Activated CD8-positive, alpha-beta T cell treated with anti-CD3 and anti-CD28 coated beads, Interleukin-2, amount 10 ng/mL, durations not matched to agents 7 days and 5 days (primary cell): Measurements from ENCODE around the gene PDHB. TPM values are rescaled to one million over a fixed set of nuclear protein-coding genes. Genes with fewer than 3 reads are reported as not detected.
A peak's percentile ranks its signal among the peaks of the same experiment; 100 is the strongest.

Experiments
- ATAC-seq: fragments of 150-1000 bp; cut with Tn5 transposase; one replicate; pipeline ENCODE4 v1.10.0; 2021; ENCODE audit warnings: moderate library complexity
- CTCF ChIA-PET: fragments of 350-600 bp; sonication (Branson Sonifier 250); formaldehyde crosslinking; loops from one replicate; lab custom pipeline; 2021; ENCODE audit warnings: antibody characterized with exemption; lab: Charles Lee
- POLR2A ChIA-PET: fragments of 350-600 bp; sonication (Branson Sonifier 250); formaldehyde crosslinking; loops from one replicate; lab custom pipeline; 2021; ENCODE audit warnings: antibody characterized with exemption; lab: Charles Lee
- DNase-seq: peaks from one replicate; pipeline ENCODE4 v3.0.0-alpha.2; 2020
- H3K27ac Mint-ChIP-seq: one replicate; pipeline ENCODE4 v1.8.0; 2021; ENCODE audit warnings: mild to moderate bottlenecking, mixed read lengths
- H3K27me3 Mint-ChIP-seq: one replicate; pipeline ENCODE4 v1.8.0; 2021; ENCODE audit warnings: low read depth, mixed read lengths
- H3K36me3 Mint-ChIP-seq: one replicate; pipeline ENCODE4 v1.8.0; 2021; ENCODE audit warnings: low read depth, mixed read lengths
- H3K4me1 Mint-ChIP-seq: one replicate; pipeline ENCODE4 v1.8.0; 2021; ENCODE audit warnings: low read depth, mixed read lengths
- H3K4me3 Mint-ChIP-seq: one replicate; pipeline ENCODE4 v1.8.0; 2021; ENCODE audit warnings: mild to moderate bottlenecking, mixed read lengths
- H3K9me3 Mint-ChIP-seq: one replicate; pipeline ENCODE4 v1.8.0; 2022; ENCODE audit warnings: mixed read lengths; ENCODE audit not compliant: insufficient read depth
- total RNA-seq, 2 experiments: library from RNA; stranded (reverse); gene quantifications; one replicate each; pipeline ENCODE4 v1.2.3, GENCODE V29; 2021

The PDHB gene
- total RNA-seq, 2 experiments from 2014 or later, result 48.9 to 50.3 TPM

DNA sequence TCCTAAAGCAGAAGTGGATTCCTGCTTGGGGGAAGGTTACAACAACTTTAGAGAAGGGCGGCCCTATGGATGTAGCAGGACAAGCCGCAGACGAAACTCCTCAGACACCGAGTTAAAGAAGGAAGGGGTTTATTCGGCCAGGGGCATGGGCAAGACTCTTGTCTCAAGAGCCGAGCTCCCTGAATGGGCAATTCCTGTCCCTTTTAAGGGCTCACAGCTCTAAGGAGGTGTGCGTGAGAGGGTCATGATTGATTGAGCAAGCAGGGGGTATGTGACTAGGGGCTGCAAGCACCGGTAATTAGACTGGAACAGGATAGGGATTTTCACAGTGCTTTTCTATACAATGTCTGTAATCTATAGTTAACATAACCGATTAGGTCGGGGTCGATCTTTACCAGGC is 879 bp upstream of the PDHB start:
- Mint-ChIP-seq H3K9me3 (no peaks in the 10 kb centered on the region), H3K4me1 (peaks cover 18% of the 10 kb centered on the region), H3K36me3 (peaks cover 24% of the 10 kb centered on the region), H3K27ac (no peak overlapping the region), H3K27me3 (peaks cover 10% of the 10 kb centered on the region), H3K4me3 (no peak overlapping the region)
- POLR2A ChIA-PET, result interaction anchor here (0.5 to 1.6 kb wide), 3 partner anchors 9 to 128 kb away, joined by 3 to 5 read pairs (median 5); partner anchors contain the start of genes HTD2 and RPP14
- DNase-seq (no peak), ATAC-seq (no peak)
- CTCF ChIA-PET, result interaction anchor here (0.8 to 1.8 kb wide), 5 partner anchors 19 to 196 kb away, joined by 3 to 4 read pairs (median 4); partner anchors contain the start of genes HTD2 and KCTD6

DNA sequence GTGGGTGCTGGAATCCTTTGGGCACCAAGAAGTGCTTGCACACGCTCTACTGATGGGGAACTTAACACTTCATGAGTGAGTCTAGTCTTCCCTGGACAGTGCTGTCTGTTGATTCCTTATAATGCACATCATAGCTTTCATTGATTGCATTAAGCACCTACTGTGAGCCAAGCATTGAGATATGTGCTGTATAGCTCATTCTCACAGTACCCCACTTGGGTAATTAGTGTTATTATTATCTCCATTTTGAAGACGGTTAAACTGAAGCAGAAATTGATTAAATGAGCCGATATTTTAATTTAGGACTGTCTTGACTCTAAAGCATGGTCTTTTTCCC is 504 bp upstream of the PDHB start:
- no peak for DNase-seq

DNA sequence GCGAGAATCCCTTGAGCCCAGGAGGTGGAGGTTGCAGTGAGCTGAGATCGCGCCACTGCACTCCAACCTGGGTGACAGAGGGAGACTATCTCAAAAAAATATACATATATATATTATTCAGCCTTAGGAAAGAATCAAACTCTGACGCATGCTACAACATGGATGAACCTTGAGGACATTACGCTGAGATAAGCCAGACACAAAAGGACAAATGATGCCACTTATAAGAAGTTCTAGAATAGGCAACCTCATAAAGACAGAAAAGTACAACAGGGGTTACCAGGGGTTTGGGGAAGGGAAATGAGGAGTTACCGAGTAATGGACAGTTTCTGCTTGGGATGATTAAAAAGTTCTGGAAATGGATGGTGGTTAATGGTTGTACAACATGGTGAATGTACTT is 727 bp downstream of the PDHB start:
- ChIA-PET POLR2A (interaction anchor here (0.6 to 1.6 kb wide), 2 partner anchors 38 to 109 kb away, joined by 3 to 5 read pairs; no protein-coding TSS in a partner anchor), CTCF (interaction anchor here (0.6 to 1.8 kb wide), 6 partner anchors 12 to 126 kb away, joined by 3 to 4 read pairs (median 3); partner anchors contain the start of genes HTD2 and KCTD6)
- ATAC-seq, result no peak
- Mint-ChIP-seq H3K27ac (peak overlapping the region; percentile 92), H3K9me3 (no peaks in the 10 kb centered on the region), H3K36me3 (peaks cover 39% of the 10 kb centered on the region), H3K4me1 (peaks cover 18% of the 10 kb centered on the region), H3K27me3 (peaks cover 10% of the 10 kb centered on the region), H3K4me3 (peak overlapping the region; percentile 87)
- no peak for DNase-seq

More for the DNA sequence above, 504 bp upstream of the PDHB start:
- ChIA-PET CTCF (interaction anchor here (0.8 to 1.8 kb wide), 5 partner anchors 19 to 196 kb away, joined by 3 to 4 read pairs (median 4); partner anchors contain the start of genes HTD2 and KCTD6), POLR2A (interaction anchor here (0.5 to 1.6 kb wide), 3 partner anchors 9 to 128 kb away, joined by 3 to 5 read pairs (median 5); partner anchors contain the start of genes HTD2 and RPP14)
- H3K27ac Mint-ChIP-seq, result peak overlapping the region; percentile 81
- ATAC-seq, result no peak
- H3K9me3 Mint-ChIP-seq, result no peaks in the 10 kb centered on the region
- H3K27me3 Mint-ChIP-seq, result peaks cover 10% of the 10 kb centered on the region
- H3K36me3 Mint-ChIP-seq, result peaks cover 27% of the 10 kb centered on the region
- H3K4me1 Mint-ChIP-seq, result peaks cover 18% of the 10 kb centered on the region
- H3K4me3 Mint-ChIP-seq, result peak overlapping the region; percentile 87

DNA sequence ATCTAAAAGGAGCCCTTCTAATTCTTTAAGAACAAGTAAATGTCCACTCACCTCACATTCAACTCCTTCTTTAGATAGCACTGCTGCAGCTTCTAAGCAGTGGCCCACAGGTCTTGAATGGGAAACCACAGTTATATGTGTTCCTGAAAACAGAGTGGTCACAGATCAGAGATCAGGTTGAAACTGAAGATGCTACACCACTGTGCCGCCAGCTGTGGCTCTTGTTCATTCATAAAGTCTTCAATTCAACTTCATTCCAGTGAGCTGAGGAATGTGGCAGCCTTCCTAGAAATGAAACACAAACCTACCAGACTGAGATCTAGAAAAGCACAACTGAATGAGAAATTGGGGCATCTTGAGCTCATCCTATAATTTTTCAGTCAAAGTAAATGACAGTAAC is 4.0 kb downstream of the PDHB start:
- no peak for ATAC-seq
- DNase-seq, result no peak
- Mint-ChIP-seq H3K4me3 (no peak overlapping the region), H3K9me3 (no peaks in the 10 kb centered on the region), H3K36me3 (peaks cover 51% of the 10 kb centered on the region), H3K27ac (no peak overlapping the region), H3K27me3 (no peaks in the 10 kb centered on the region), H3K4me1 (peaks cover 18% of the 10 kb centered on the region)
- ChIA-PET POLR2A (no interaction called here), CTCF (interaction anchor here (1.1 to 2.5 kb wide), 5 partner anchors 14 to 213 kb away, joined by 3 to 14 read pairs (median 4); partner anchors contain the start of gene KCTD6)

DNA sequence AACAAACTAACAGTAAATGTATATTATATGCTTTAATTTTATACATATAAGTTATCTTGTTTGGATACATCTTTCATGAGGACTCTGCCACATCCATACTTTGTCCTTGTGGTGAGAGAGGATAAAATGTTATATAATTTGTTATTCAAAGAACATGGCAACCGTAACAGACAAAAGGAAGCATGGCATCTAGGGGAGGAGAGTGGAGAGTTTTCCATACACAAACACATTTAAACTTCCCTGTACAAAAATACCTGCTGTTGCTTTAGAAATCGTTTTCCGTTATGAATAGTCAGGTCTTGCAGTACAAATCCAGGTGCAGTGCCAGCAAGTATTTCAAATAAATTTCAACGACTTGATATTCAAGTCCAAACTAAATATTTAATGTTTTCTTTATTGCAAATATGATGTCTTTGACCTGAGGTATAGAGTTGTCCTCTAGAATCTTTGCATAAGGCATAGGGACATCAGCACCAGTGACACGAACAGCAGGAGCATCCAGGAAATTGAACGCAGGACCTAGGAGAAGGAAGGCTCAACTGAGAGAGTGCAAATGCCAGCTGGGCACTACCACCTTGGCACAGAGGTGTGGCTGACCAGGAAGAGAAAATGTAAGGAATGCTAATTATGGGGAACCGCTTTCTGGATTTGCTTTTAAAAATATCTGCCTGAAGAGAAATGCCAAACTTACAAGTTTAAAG is 5.8 kb downstream of the PDHB start:
- ATAC-seq (no peak), DNase-seq (no peak)
- ChIA-PET POLR2A (no interaction called here), CTCF (interaction anchor here (2.5 kb wide), 1 partner anchor 12 kb away, joined by 14 read pairs; no protein-coding TSS in a partner anchor)
- Mint-ChIP-seq H3K4me1 (peaks cover 7% of the 10 kb centered on the region), H3K27ac (no peak overlapping the region), H3K27me3 (no peaks in the 10 kb centered on the region), H3K36me3 (peaks cover 54% of the 10 kb centered on the region), H3K4me3 (no peak overlapping the region), H3K9me3 (no peaks in the 10 kb centered on the region)

DNA sequence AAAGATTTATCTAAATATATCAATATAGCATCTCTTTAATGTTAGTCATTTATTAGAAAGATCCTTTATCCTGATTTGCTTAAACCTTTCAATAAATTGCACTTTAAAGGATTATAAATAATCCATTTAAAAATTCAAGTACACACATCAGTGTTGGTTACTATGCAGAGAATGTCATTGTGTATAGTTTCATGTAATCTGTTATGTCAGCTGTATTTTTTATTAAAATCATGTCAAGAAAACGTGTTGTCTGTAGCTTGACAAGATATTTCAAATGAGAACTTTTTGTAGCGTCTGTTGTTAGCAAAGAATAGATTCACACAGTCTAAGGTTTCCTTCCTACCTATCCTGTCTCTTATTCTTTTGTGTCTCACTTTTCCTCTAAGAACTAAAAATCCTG is 7.8 kb downstream of the PDHB start:
- H3K27ac Mint-ChIP-seq, result no peak overlapping the region
- H3K9me3 Mint-ChIP-seq, result no peaks in the 10 kb centered on the region
- ATAC-seq (no peak), DNase-seq (no peak)
- peaks cover 8% of the 10 kb centered on the region for H3K4me1 Mint-ChIP-seq
- H3K36me3 Mint-ChIP-seq, result peaks cover 51% of the 10 kb centered on the region
- H3K27me3 Mint-ChIP-seq, result no peaks in the 10 kb centered on the region
- H3K4me3 Mint-ChIP-seq, result no peak overlapping the region
- POLR2A ChIA-PET, result interaction anchor here (0.9 kb wide), 1 partner anchor 8 kb away, joined by 3 read pairs; no protein-coding TSS in a partner anchor
- CTCF ChIA-PET, result interaction anchor here (1.3 to 2.3 kb wide), 3 partner anchors 10 to 120 kb away, joined by 3 to 16 read pairs (median 7); partner anchors contain the start of genes HTD2 and RPP14

DNA sequence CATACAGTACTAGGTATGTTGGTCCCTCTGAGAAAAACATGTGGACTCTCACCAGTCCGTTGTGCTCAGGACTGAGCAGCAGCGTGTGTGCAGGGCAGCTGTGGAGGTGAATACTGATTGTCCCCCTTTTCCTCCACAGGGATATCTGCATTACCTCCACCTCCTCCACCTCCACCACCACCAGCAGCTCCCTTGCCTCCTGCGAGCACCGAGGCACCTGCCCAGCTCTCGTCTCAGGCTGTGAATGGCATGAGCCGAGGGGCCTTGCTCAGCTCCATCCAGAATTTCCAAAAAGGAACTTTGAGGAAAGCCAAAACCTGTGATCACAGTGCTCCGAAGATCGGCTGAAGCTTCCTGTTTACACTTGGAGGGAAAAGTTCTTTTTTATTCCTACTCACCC is 9.0 kb downstream of the PDHB start:
- DNase-seq (no peak), ATAC-seq (no peak)
- Mint-ChIP-seq H3K9me3 (no peaks in the 10 kb centered on the region), H3K36me3 (peaks cover 45% of the 10 kb centered on the region), H3K4me1 (peaks cover 9% of the 10 kb centered on the region), H3K4me3 (no peak overlapping the region), H3K27me3 (no peaks in the 10 kb centered on the region), H3K27ac (no peak overlapping the region)
- ChIA-PET CTCF (interaction anchor here (1.0 to 2.3 kb wide), 4 partner anchors 9 to 118 kb away, joined by 3 to 16 read pairs (median 6); partner anchors contain the start of genes HTD2 and RPP14), POLR2A (no interaction called here)

DNA sequence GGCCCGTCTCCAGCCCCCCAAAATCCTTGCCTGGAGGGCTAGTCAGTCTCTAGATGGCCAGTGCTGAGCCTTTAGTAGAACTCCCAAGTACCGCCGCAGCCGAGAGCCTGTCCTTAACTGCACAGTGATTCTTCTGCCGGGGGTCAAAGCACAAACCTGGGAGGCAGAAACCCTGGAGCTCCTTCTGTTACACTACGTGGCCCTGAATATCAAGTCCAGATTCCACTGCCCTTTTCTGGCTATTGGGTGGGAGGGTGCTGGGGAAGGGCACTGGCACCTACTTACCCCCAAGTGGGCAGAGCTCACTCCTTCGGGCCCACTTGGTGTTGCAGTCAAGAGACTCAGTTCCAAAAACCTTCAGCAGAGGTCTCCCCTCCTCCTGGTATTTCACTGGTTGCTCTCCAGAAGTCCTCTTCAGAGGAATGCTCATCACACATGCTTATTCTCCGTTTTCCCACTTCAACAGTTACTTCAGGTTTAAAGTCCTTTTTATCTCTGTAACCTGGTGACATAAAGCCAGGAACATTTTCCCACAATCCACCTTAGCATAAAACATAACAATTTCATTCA is 10.8 kb downstream of the PDHB start:
- POLR2A ChIA-PET, result no interaction called here
- no peaks in the 10 kb centered on the region for H3K27me3 Mint-ChIP-seq

DNA sequence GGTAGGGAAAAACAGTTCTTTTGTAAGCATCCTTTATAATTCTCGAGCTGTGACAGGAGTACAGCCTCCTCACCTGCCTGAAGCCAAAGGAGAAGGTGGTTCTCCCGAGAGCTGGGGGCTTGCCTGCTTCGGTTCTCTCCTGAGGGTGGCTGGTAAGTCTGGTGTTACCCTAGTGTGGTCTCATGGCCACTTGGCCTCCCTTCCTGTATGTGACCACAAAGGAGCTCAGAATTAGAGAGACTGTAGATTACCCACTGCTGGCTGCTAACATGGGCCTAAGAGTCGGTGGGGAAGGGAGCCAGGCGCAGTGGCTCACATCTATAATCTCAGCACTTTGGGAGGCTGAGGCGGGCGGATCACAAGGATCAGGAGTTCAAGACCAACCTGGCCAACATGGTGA is 12.6 kb downstream of the PDHB start:
- H3K27ac Mint-ChIP-seq, result no peak overlapping the region
- peak; percentile 30 for ATAC-seq

More for the DNA sequence above, 10.8 kb downstream of the PDHB start:
- DNase-seq (no peak), ATAC-seq (no peak)
- Mint-ChIP-seq H3K27ac (no peak overlapping the region), H3K4me1 (peaks cover 9% of the 10 kb centered on the region), H3K36me3 (peaks cover 30% of the 10 kb centered on the region), H3K9me3 (no peaks in the 10 kb centered on the region), H3K4me3 (no peak overlapping the region)
- CTCF ChIA-PET, result no interaction called here

DNA sequence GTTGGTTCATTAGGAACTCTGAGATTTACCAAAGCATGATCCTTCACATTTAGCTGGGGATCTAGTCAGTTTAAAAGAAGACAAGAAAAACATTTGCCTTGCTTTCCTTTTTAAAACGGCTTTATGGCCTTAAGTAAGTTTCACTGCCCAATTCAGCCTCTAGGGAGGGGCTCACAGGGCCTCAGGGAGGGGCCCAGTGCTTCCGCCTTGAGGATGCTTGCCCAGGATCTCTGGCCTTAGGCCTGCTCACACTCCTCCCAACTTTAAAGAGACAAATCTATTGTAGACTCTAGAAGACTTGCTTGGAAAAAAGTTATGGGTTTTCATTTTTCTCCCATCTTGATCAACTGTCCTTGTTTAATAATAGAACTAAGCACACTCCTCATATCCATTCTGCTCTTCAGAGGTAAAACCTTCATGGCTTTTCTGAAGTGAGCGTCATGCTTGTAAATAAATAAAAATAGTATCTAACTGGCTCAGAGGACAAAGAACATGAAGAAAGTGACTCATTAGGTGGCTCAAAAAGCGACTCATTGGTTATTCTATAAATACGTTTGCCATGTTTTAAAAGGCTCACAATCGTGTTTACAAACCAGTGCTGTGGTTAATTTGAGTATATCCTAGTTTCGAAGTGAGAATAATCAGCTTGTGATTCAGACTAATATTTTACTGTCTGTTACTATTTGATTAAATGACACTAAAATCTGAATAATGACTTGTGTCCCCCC is 13.7 kb downstream of the PDHB start:
- Mint-ChIP-seq H3K9me3 (no peaks in the 10 kb centered on the region), H3K4me1 (peaks cover 9% of the 10 kb centered on the region), H3K27me3 (no peaks in the 10 kb centered on the region), H3K36me3 (peaks cover 25% of the 10 kb centered on the region), H3K4me3 (no peak overlapping the region), H3K27ac (no peak overlapping the region)
- DNase-seq (no peak), ATAC-seq (no peak)
- ChIA-PET CTCF (interaction anchor here (0.6 to 5.4 kb wide), 7 partner anchors 13 to 114 kb away, joined by 3 to 43 read pairs (median 3); partner anchors contain the start of genes HTD2, PDHB and RPP14), POLR2A (no interaction called here)

More for the DNA sequence above, 12.6 kb downstream of the PDHB start:
- POLR2A ChIA-PET, result no interaction called here
- Mint-ChIP-seq H3K27me3 (no peaks in the 10 kb centered on the region), H3K9me3 (no peaks in the 10 kb centered on the region), H3K4me3 (no peak overlapping the region), H3K36me3 (peaks cover 27% of the 10 kb centered on the region), H3K4me1 (peaks cover 9% of the 10 kb centered on the region)
- no peak for DNase-seq
- CTCF ChIA-PET, result interaction anchor here (0.8 to 1.5 kb wide), 4 partner anchors 12 to 115 kb away, joined by 3 to 6 read pairs (median 3); partner anchors contain the start of genes HTD2, PDHB and RPP14

DNA sequence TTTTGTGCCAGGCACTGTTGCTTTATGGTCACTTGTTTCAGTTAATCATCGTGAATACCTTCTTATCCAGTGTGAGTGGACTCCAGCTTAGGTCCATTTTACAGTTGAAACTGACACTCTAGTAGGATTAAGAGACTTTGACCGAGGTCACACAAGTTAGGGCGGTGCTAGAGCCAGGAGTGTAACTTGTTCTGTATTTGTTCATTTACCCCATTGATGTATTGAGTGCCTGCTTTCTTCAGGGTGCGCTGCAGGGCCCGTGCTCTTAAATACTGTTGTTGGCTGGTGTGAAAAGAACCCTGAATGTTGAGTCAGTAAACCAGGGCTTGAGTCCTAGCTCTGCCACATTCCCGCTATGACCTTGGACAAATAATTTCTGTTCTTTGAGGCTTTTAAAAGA is 15.4 kb downstream of the PDHB start:
- H3K4me3 Mint-ChIP-seq, result no peak overlapping the region
- H3K9me3 Mint-ChIP-seq, result no peaks in the 10 kb centered on the region
- H3K27me3 Mint-ChIP-seq, result no peaks in the 10 kb centered on the region
- ATAC-seq, result no peak
- no peak for DNase-seq
- peaks cover 15% of the 10 kb centered on the region for H3K4me1 Mint-ChIP-seq
- no peak overlapping the region for H3K27ac Mint-ChIP-seq
- POLR2A ChIA-PET, result no interaction called here
- peaks cover 17% of the 10 kb centered on the region for H3K36me3 Mint-ChIP-seq
- CTCF ChIA-PET, result interaction anchor here (1.1 to 5.4 kb wide), 3 partner anchors 85 to 111 kb away, joined by 3 to 43 read pairs (median 3); partner anchors contain the start of genes HTD2 and RPP14
